WTC11 (cell line): ENCODE data around the gene CDK9. TPM values are rescaled to one million over a fixed set of nuclear protein-coding genes. Genes with fewer than 3 reads are reported as not detected.

Experiments
- ATAC-seq: fragments of 200-7000 bp; cut with Tn5 transposase; 2 replicates; pipeline ENCODE4 v1.10.0; 2021; ENCODE audit warnings: mild to moderate bottlenecking, moderate library complexity
- CTCF ChIA-PET: fragments of 300-600 bp; sonication (Branson Sonifier 250); formaldehyde crosslinking; loops from one replicate; lab custom pipeline; 2021; ENCODE audit warnings: antibody characterized with exemption; lab: Charles Lee
- POLR2A ChIA-PET: fragments of 350-600 bp; sonication (Branson Sonifier 250); formaldehyde crosslinking; loops from one replicate; lab custom pipeline; 2021; ENCODE audit warnings: antibody characterized with exemption; lab: Charles Lee
- DNase-seq: peaks from one replicate; pipeline ENCODE4 v3.0.0; 2021; ENCODE audit warnings: low spot score
- H3K27ac Mint-ChIP-seq: 2 replicates; pipeline ENCODE4 v1.8.0; 2021; ENCODE audit warnings: mixed read lengths
- H3K27me3 Mint-ChIP-seq: 2 replicates; pipeline ENCODE4 v1.8.0; 2021; ENCODE audit warnings: low read depth, mild to moderate bottlenecking, moderate library complexity, mixed read lengths
- H3K36me3 Mint-ChIP-seq: 2 replicates; pipeline ENCODE4 v1.8.0; 2021; ENCODE audit warnings: mixed read lengths
- H3K4me1 Mint-ChIP-seq: 2 replicates; pipeline ENCODE4 v1.8.0; 2022; ENCODE audit warnings: mixed read lengths
- H3K4me3 Mint-ChIP-seq: 2 replicates; pipeline ENCODE4 v1.8.0; 2021; ENCODE audit warnings: mild to moderate bottlenecking, moderate library complexity, mixed read lengths
- H3K9me3 Mint-ChIP-seq: 2 replicates; pipeline ENCODE4 v1.8.0; 2021; ENCODE audit warnings: mixed read lengths
- AR ChIP-seq: fragments of 250-450 bp; sonication (Bioruptor Pico); IDR thresholded peaks from 2 replicates; pipeline ENCODE4 v1.9.0; 2021; ENCODE audit warnings: mild to moderate bottlenecking
- CDX4 ChIP-seq: fragments of 250-450 bp; sonication (Bioruptor Pico); IDR thresholded peaks from 2 replicates; pipeline ENCODE4 v1.9.0; 2021; ENCODE audit warnings: moderate library complexity, mild to moderate bottlenecking, inconsistent platforms, borderline replicate concordance
- E2F5 ChIP-seq: sonication (generic); formaldehyde crosslinking; IDR thresholded peaks from 2 replicates; pipeline ENCODE4 v1.8.1; 2022; ENCODE audit warnings: mild to moderate bottlenecking, moderate library complexity, missing genetic modification reagents
- ELF4 ChIP-seq: sonication (generic); formaldehyde crosslinking; IDR thresholded peaks from 2 replicates; pipeline ENCODE4 v1.8.1; 2022; ENCODE audit warnings: low read depth, mild to moderate bottlenecking, moderate library complexity, missing genetic modification reagents
- ETV6 ChIP-seq: sonication (generic); formaldehyde crosslinking; IDR thresholded peaks from 2 replicates; pipeline ENCODE4 v1.8.1; 2022; ENCODE audit warnings: mild to moderate bottlenecking, missing genetic modification reagents
- IRF2 ChIP-seq: sonication (generic); formaldehyde crosslinking; IDR thresholded peaks from 2 replicates; pipeline ENCODE4 v1.8.0; 2022; ENCODE audit warnings: low read depth, missing genetic modification reagents, borderline replicate concordance
- MXD4 ChIP-seq: fragments of 250-450 bp; sonication (Bioruptor Pico); IDR thresholded peaks from 2 replicates; pipeline ENCODE4 v1.8.0; 2021; ENCODE audit warnings: mild to moderate bottlenecking, moderate library complexity, borderline replicate concordance
- NFYB ChIP-seq: sonication (generic); formaldehyde crosslinking; conservative IDR thresholded peaks from 2 replicates; pipeline ENCODE4 v1.8.0; 2022; ENCODE audit warnings: low read depth, missing genetic modification reagents
- NR3C1 ChIP-seq: sonication (generic); formaldehyde crosslinking; conservative IDR thresholded peaks from 2 replicates; pipeline ENCODE4 v1.8.1; 2023; ENCODE audit warnings: low read depth, mild to moderate bottlenecking, missing genetic modification reagents
- RELA ChIP-seq: sonication (generic); formaldehyde crosslinking; IDR thresholded peaks from 2 replicates; pipeline ENCODE4 v1.8.1; 2022; ENCODE audit warnings: missing genetic modification reagents, mild to moderate bottlenecking, borderline replicate concordance
- SMAD3 ChIP-seq: sonication (generic); formaldehyde crosslinking; IDR thresholded peaks from 2 replicates; pipeline ENCODE4 v1.8.0; 2022; ENCODE audit warnings: missing genetic modification reagents, mild to moderate bottlenecking, borderline replicate concordance
- SP1 ChIP-seq: sonication (generic); formaldehyde crosslinking; conservative IDR thresholded peaks from 2 replicates; pipeline ENCODE4 v1.8.1; 2022; ENCODE audit warnings: missing genetic modification reagents
- TCF7 ChIP-seq: sonication (generic); formaldehyde crosslinking; IDR thresholded peaks from 2 replicates; pipeline ENCODE4 v1.8.0; 2022; ENCODE audit warnings: mild to moderate bottlenecking, low read depth, missing genetic modification reagents, moderate library complexity
- USF2 ChIP-seq: sonication (generic); formaldehyde crosslinking; IDR thresholded peaks from 2 replicates; pipeline ENCODE4 v1.8.1; 2023; ENCODE audit warnings: mild to moderate bottlenecking, missing genetic modification reagents, moderate library complexity
- ZNF219 ChIP-seq: sonication (generic); formaldehyde crosslinking; IDR thresholded peaks from 2 replicates; pipeline ENCODE4 v1.8.0; 2023; ENCODE audit warnings: missing genetic modification reagents, mild to moderate bottlenecking, borderline replicate concordance
- ZNF423 ChIP-seq: fragments of 250-450 bp; sonication (Bioruptor Pico); IDR thresholded peaks from 2 replicates; pipeline ENCODE4 v2.1.2; 2022; ENCODE audit warnings: mild to moderate bottlenecking, moderate library complexity
- ZSCAN18 ChIP-seq: fragments of 250-450 bp; sonication (Bioruptor Pico); IDR thresholded peaks from 2 replicates; pipeline ENCODE4 v2.1.2; 2022; ENCODE audit warnings: mild to moderate bottlenecking, moderate library complexity
- total RNA-seq: library from RNA; stranded (reverse); gene quantifications from 3 replicates; pipeline ENCODE4 v1.2.3, GENCODE V29; 2021
- TF ChIP-seq, protein P1 (sequence below): fragments of 250-450 bp; sonication (Bioruptor Pico); IDR thresholded peaks from 2 replicates; pipeline ENCODE4 v1.9.0; 2021; ENCODE audit warnings: mild to moderate bottlenecking, borderline replicate concordance
- TF ChIP-seq, protein P2 (sequence below): sonication (generic); formaldehyde crosslinking; IDR thresholded peaks from 2 replicates; pipeline ENCODE4 v1.8.0; 2022; ENCODE audit warnings: mild to moderate bottlenecking, missing genetic modification reagents
- TF ChIP-seq, protein P3 (sequence below): sonication (generic); formaldehyde crosslinking; IDR thresholded peaks from 2 replicates; pipeline ENCODE4 v1.8.1; 2022; ENCODE audit warnings: low read depth, mild to moderate bottlenecking, moderate library complexity, missing genetic modification reagents, borderline replicate concordance

The CDK9 gene
- total RNA-seq, 1 experiment from 2014 or later = 111 TPM

- H3K4me1 Mint-ChIP-seq = peaks cover 6% of the 10 kb centered on the region
- CTCF ChIA-PET = interaction anchor here (0.6 to 2.7 kb wide), 29 partner anchors 8 to 408 kb away, joined by 3 to 14 read pairs (median 5); partner anchors contain the start of genes CDK9, SH2D3C, ST6GALNAC4 and TOR2A
- POLR2A ChIA-PET = interaction anchor here (0.6 to 1.8 kb wide), 8 partner anchors 11 to 178 kb away, joined by 3 to 16 read pairs (median 3); partner anchors contain the start of gene CDK9
- H3K9me3 Mint-ChIP-seq = no peaks in the 10 kb centered on the region
- ATAC-seq = peak; percentile 85
- DNase-seq = peak; percentile 94
- peaks cover 15% of the 10 kb centered on the region for H3K27me3 Mint-ChIP-seq
- H3K4me3 Mint-ChIP-seq = peak overlapping the region; percentile 90
- H3K27ac Mint-ChIP-seq = peak overlapping the region; percentile 97
- no peaks in the 10 kb centered on the region for H3K36me3 Mint-ChIP-seq
- TF ChIP-seq IRF2 (CRISPR knock-in tag) = no peak
- no peak for TF ChIP-seq ETV6 (CRISPR knock-in tag)
- TF ChIP-seq RELA (CRISPR knock-in tag) = no peak
- TF ChIP-seq USF2 (CRISPR knock-in tag) = no peak
- 0 out of 2 replicates have a peak, but pooled peaks have one; percentile 25 for TF ChIP-seq ZNF423
- peak; percentile 61 for TF ChIP-seq SP1 (CRISPR knock-in tag)
- no peak for TF ChIP-seq AR (CRISPR knock-in tag)
- TF ChIP-seq, protein P1, sequence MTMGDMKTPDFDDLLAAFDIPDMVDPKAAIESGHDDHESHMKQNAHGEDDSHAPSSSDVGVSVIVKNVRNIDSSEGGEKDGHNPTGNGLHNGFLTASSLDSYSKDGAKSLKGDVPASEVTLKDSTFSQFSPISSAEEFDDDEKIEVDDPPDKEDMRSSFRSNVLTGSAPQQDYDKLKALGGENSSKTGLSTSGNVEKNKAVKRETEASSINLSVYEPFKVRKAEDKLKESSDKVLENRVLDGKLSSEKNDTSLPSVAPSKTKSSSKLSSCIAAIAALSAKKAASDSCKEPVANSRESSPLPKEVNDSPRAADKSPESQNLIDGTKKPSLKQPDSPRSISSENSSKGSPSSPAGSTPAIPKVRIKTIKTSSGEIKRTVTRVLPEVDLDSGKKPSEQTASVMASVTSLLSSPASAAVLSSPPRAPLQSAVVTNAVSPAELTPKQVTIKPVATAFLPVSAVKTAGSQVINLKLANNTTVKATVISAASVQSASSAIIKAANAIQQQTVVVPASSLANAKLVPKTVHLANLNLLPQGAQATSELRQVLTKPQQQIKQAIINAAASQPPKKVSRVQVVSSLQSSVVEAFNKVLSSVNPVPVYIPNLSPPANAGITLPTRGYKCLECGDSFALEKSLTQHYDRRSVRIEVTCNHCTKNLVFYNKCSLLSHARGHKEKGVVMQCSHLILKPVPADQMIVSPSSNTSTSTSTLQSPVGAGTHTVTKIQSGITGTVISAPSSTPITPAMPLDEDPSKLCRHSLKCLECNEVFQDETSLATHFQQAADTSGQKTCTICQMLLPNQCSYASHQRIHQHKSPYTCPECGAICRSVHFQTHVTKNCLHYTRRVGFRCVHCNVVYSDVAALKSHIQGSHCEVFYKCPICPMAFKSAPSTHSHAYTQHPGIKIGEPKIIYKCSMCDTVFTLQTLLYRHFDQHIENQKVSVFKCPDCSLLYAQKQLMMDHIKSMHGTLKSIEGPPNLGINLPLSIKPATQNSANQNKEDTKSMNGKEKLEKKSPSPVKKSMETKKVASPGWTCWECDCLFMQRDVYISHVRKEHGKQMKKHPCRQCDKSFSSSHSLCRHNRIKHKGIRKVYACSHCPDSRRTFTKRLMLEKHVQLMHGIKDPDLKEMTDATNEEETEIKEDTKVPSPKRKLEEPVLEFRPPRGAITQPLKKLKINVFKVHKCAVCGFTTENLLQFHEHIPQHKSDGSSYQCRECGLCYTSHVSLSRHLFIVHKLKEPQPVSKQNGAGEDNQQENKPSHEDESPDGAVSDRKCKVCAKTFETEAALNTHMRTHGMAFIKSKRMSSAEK (CRISPR knock-in tag) = no peak
- TF ChIP-seq E2F5 = no peak
- TF ChIP-seq, protein P2, sequence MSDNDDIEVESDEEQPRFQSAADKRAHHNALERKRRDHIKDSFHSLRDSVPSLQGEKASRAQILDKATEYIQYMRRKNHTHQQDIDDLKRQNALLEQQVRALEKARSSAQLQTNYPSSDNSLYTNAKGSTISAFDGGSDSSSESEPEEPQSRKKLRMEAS (CRISPR knock-in tag) = peak; percentile 47; the same call in 1 of the 2 replicates
- TF ChIP-seq, protein P3, sequence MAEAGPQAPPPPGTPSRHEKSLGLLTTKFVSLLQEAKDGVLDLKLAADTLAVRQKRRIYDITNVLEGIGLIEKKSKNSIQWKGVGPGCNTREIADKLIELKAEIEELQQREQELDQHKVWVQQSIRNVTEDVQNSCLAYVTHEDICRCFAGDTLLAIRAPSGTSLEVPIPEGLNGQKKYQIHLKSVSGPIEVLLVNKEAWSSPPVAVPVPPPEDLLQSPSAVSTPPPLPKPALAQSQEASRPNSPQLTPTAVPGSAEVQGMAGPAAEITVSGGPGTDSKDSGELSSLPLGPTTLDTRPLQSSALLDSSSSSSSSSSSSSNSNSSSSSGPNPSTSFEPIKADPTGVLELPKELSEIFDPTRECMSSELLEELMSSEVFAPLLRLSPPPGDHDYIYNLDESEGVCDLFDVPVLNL = no peak
- TF ChIP-seq NR3C1 (CRISPR knock-in tag) = no peak
- TF ChIP-seq ZNF219 (CRISPR knock-in tag) = no peak
- TF ChIP-seq MXD4 (CRISPR knock-in tag) = no peak
- TF ChIP-seq TCF7 (CRISPR knock-in tag) = no peak
- TF ChIP-seq NFYB (CRISPR knock-in tag) = peak; percentile 25; the same call in 1 of the 2 replicates
- TF ChIP-seq CDX4 (CRISPR knock-in tag) = no peak
- no peak for TF ChIP-seq SMAD3 (CRISPR knock-in tag)
- TF ChIP-seq ELF4 (CRISPR knock-in tag) = 0 out of 2 replicates have a peak, but pooled peaks have one; percentile 15
- no peak for TF ChIP-seq ZSCAN18 (CRISPR knock-in tag)
Observed at GRCh38 chr9:127742435-127743088, 43.3 kb upstream of the CDK9 start.
